M059J (cell line): Measurements from ENCODE around the gene KCNQ1OT1. TPM values are rescaled to one million over a fixed set of nuclear protein-coding genes. Genes with fewer than 3 reads are reported as not detected.

Experiments used
- DNase-seq: peaks from one replicate; pipeline ENCODE4 v3.0.0-alpha.2; 2012; ENCODE audit warnings: low read depth
- total RNA-seq: library from RNA; depleted of rRNA; stranded (reverse); fragments of >200 nt; shearing (Covaris generic); gene quantifications from 2 replicates; pipeline ENCODE4 v1.2.3, GENCODE V29; 2014

The KCNQ1OT1 gene
- total RNA-seq, 1 experiment from 2014 or later: 0.47 TPM

GRCh38 chr11:2721210-2721916, 21.6 kb upstream of the KCNQ1OT1 start:
- no peak for DNase-seq

GRCh38 chr11:2719831-2720590, 20.2 kb upstream of the KCNQ1OT1 start:
- DNase-seq: no peak

- DNase-seq: no peak
Observed at GRCh38 chr11:2718817-2719438, 19.1 kb upstream of the KCNQ1OT1 start.

- no peak for DNase-seq
Observed at GRCh38 chr11:2717561-2718325, 17.9 kb upstream of the KCNQ1OT1 start.

GRCh38 chr11:2716376-2717095, 16.7 kb upstream of the KCNQ1OT1 start:
- DNase-seq: no peak

GRCh38 chr11:2715716-2716350, 16.0 kb upstream of the KCNQ1OT1 start:
- DNase-seq: no peak

- DNase-seq: no peak
Observed at GRCh38 chr11:2714871-2715270, 15.1 kb upstream of the KCNQ1OT1 start.

GRCh38 chr11:2714463-2714800, 14.6 kb upstream of the KCNQ1OT1 start:
- no peak for DNase-seq

- no peak for DNase-seq
Observed at GRCh38 chr11:2713661-2714462, 14.1 kb upstream of the KCNQ1OT1 start.

GRCh38 chr11:2713094-2713493, 13.3 kb upstream of the KCNQ1OT1 start:
- DNase-seq: no peak

GRCh38 chr11:2711161-2711560, 11.4 kb upstream of the KCNQ1OT1 start:
- no peak for DNase-seq

- DNase-seq: no peak
Observed at GRCh38 chr11:2709429-2709828, 9.6 kb upstream of the KCNQ1OT1 start.

GRCh38 chr11:2708757-2709281, 9.0 kb upstream of the KCNQ1OT1 start:
- DNase-seq: no peak

GRCh38 chr11:2708151-2708581, 8.4 kb upstream of the KCNQ1OT1 start:
- DNase-seq: no peak

GRCh38 chr11:2707736-2708135, 7.9 kb upstream of the KCNQ1OT1 start:
- DNase-seq: no peak

GRCh38 chr11:2706321-2706720, 6.5 kb upstream of the KCNQ1OT1 start:
- DNase-seq: no peak

- no peak for DNase-seq
Observed at GRCh38 chr11:2704896-2705606, 5.3 kb upstream of the KCNQ1OT1 start.

- no peak for DNase-seq
Observed at GRCh38 chr11:2704356-2704755, 4.6 kb upstream of the KCNQ1OT1 start.
